ENCODE measurements around the gene TMEM106C.

Gene TMEM106C

GRCh38 chr12:48017921-48018617 lies 54.7 kb downstream of the TMEM106C start:
- no peak for DNase-seq

Measured in SW 1271 (cell line).